Hepatocyte (in vitro differentiated cells): ENCODE results near the gene ZNF496.

Source experiments
- CTCF ChIP-seq: fragments of 200-600 bp; sonication (generic); IDR thresholded peaks from 2 replicates; pipeline ENCODE4 v1.5.1; 2016; ENCODE audit warnings: antibody characterized with exemption, mild to moderate bottlenecking; ENCODE audit not compliant: poor library complexity
- EZH2 ChIP-seq: fragments of 200-600 bp; sonication (generic); IDR thresholded peaks from 2 replicates; pipeline ENCODE4 v1.6.1; 2016; ENCODE audit warnings: antibody characterized with exemption, mild to moderate bottlenecking, borderline replicate concordance
- EZH2phosphoT487 ChIP-seq: fragments of 200-600 bp; sonication (generic); IDR thresholded peaks from one replicate; pipeline ENCODE4 v1.6.1; 2018; ENCODE audit warnings: antibody characterized with exemption, mild to moderate bottlenecking, low read depth, moderate library complexity; ENCODE audit not compliant: unreplicated experiment, severe bottlenecking

GRCh38 chr1:247268390-247269045, 63.1 kb downstream of the ZNF496 start:
- TF ChIP-seq CTCF (no peak), EZH2 (no peak), EZH2phosphoT487 (no peak)
